HG03097 (cell line): ENCODE results near the gene TGM1.

Source experiments
- ATAC-seq: cut with Tn5 transposase; IDR thresholded peaks from one replicate; pipeline ENCODE4 v1.9.1; 2021; ENCODE audit not compliant: unreplicated experiment, low FRiP score

TGM1 gene

GRCh38 chr14:24292118-24292807, 29.3 kb upstream of the TGM1 start:
- ATAC-seq = no peak

GRCh38 chr14:24291446-24292117, 28.6 kb upstream of the TGM1 start:
- no peak for ATAC-seq

GRCh38 chr14:24290746-24291145, 27.8 kb upstream of the TGM1 start:
- no peak for ATAC-seq

GRCh38 chr14:24289649-24290280, 26.8 kb upstream of the TGM1 start:
- ATAC-seq = no peak

GRCh38 chr14:24286996-24287395, 24.0 kb upstream of the TGM1 start:
- no peak for ATAC-seq

GRCh38 chr14:24285351-24285750, 22.4 kb upstream of the TGM1 start:
- ATAC-seq = no peak

- ATAC-seq = no peak
These were observed 21.6 kb upstream of the TGM1 start for GRCh38 chr14:24284501-24285035.

GRCh38 chr14:24283796-24284460, 21.0 kb upstream of the TGM1 start:
- no peak for ATAC-seq

- no peak for ATAC-seq
These were observed 19.8 kb upstream of the TGM1 start for GRCh38 chr14:24282736-24283135.

GRCh38 chr14:24281636-24282035, 18.7 kb upstream of the TGM1 start:
- no peak for ATAC-seq

- ATAC-seq = no peak
These were observed 18.0 kb upstream of the TGM1 start for GRCh38 chr14:24280797-24281460.

- ATAC-seq = no peak
These were observed 16.6 kb upstream of the TGM1 start for GRCh38 chr14:24279301-24280186.

GRCh38 chr14:24278424-24278823, 15.4 kb upstream of the TGM1 start:
- no peak for ATAC-seq

GRCh38 chr14:24277606-24278321, 14.8 kb upstream of the TGM1 start:
- ATAC-seq = no peak

GRCh38 chr14:24277071-24277470, 14.1 kb upstream of the TGM1 start:
- ATAC-seq = no peak

GRCh38 chr14:24274101-24274543, 11.1 kb upstream of the TGM1 start:
- peak; percentile 40 for ATAC-seq

- no peak for ATAC-seq
These were observed 10.5 kb upstream of the TGM1 start for GRCh38 chr14:24273422-24273998.

- ATAC-seq = no peak
These were observed 9.5 kb upstream of the TGM1 start for GRCh38 chr14:24272467-24272866.
